ENCODE results near the gene TWIST1.

DNA sequence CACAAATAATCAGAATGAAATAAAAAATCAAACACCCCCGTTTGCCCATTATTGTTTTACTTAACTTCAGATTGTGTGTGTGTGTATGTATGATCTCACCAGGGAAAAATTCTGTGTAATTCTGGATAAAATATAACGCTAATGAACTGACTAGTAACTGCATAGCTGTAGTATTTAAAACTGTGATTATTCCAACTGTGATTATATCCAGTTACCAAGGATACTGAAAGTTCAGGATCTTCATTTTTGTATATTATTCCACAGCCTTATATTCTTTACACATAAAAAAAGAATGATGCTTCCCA, 2.9 kb downstream of the TWIST1 start:
- no peak for TF ChIP-seq EZH2 (IDR thresholded peaks at IDR 0.05)
- TF ChIP-seq POLR2AphosphoS5 (IDR thresholded peaks at IDR 0.05; ENCODE audit: borderline replicate concordance, low read depth, low read length), result no peak; the same call in 1 of the 2 replicates

Measured in SK-N-MC (cell line).